Measurements from ENCODE around the gene PTPRA. TPM values are rescaled to one million over a fixed set of nuclear protein-coding genes. Genes with fewer than 3 reads are reported as not detected.

PTPRA gene
- total and polyA plus RNA-seq, 9 of the 15 experiments (the other 6 are each of a cell fraction or from before 2014, with no cell fraction given), result 3.4 to 80.5 (median 28.0) TPM

- TF ChIP-seq ZBTB9 (CRISPR knock-in tag; IDR thresholded peaks at IDR 0.05), result no peak
- no peak for TF ChIP-seq ZNF589 (CRISPR knock-in tag; IDR thresholded peaks at IDR 0.05; ENCODE audit: low read depth)
- no peak for TF ChIP-seq ZNF253 (CRISPR knock-in tag; conservative IDR thresholded peaks at IDR 0.05)
Observed at GRCh38 chr20:2838847-2839671, 34.2 kb upstream of the PTPRA start (continued).

DNA sequence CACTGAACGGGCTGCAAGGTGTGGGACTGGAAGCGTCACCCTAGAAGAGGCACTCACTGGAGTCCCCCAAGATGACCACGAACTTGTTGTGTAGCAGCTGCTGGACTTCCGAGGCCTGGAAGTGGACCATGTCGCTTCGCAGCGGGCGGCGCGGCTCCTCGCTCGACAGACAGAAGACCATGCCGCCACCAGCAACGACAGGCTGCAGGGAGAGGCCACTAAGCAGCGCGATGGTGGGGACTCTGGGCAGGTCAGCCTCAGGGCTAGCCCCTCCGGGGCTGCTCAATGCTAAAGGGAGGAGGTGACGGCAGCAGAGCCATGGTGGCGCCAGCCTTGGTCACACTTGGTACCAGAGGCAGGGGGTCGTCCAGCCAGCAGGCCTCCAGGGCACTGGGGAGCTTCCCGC is 33.5 kb upstream of the PTPRA start:
- DNase-seq (ENCODE audit: extremely low read depth in 1 of 4, low spot score in 3 of 4) (no peak), ATAC-seq (no peak), FAIRE-seq (no peak)
- Histone ChIP-seq H3K36me3 (ENCODE audit: control insufficient read depth, insufficient read depth, low read length) (no peaks in the 10 kb centered on the region), H3K4me2 (ENCODE audit: insufficient read depth, low read length) (peak overlapping the region; percentile 90), H2AFZ (ENCODE audit: low read depth, low read length) (peak overlapping the region; percentile 98; the same call in 1 of the 2 replicates), H3K4me1 (replicated peaks in 1 of 2; ENCODE audit: control insufficient read depth in 2 of 2, insufficient read depth in 2 of 2, low read length in 2 of 2) (peaks cover 9 to 25% of the 10 kb centered on the region in 2 experiments; a peak in 4 of 5 replicates), H3K27me3 (ENCODE audit: control insufficient read depth in 2 of 2, insufficient read depth in 2 of 2, low read length in 2 of 2) (no peaks in the 10 kb centered on the region), H3K9me1 (ENCODE audit: control insufficient read depth, insufficient read depth, low read length) (no peaks in the 10 kb centered on the region), H3K4me3 (peak overlapping the region; percentile 67; the same call in 1 of the 2 replicates), H3K79me2 (ENCODE audit: control insufficient read depth, insufficient read depth, low read length) (peaks cover 3% of the 10 kb centered on the region; the same call in 1 of the 3 replicates), H4K20me1 (replicated peaks; ENCODE audit: control insufficient read depth, insufficient read depth, low read length) (no peaks in the 10 kb centered on the region), H3K9me3 (replicated peaks; ENCODE audit: control insufficient read depth, insufficient read depth, low read depth, low read length) (no peaks in the 10 kb centered on the region), H3K9ac (ENCODE audit: insufficient read depth in 1 of 2, low read depth in 2 of 2, low read length in 2 of 2) (peak overlapping the region; percentile 83 to 93; a peak in 2 of 4 replicates), H3K27ac (ENCODE audit: extremely low read depth, low read depth, low read length) (no peak overlapping the region; the same call in 2 of the 3 replicates)
- in situ Hi-C loops (cut with MboI) (no loop called here), intact Hi-C loops (cut with micrococcal nuclease) (no loop called here)
- TF ChIP-seq RFX5 (IDR thresholded peaks at IDR 0.05; ENCODE audit: low read depth, low read length) (no peak), CBX3 (IDR thresholded peaks at IDR 0.05; ENCODE audit: borderline replicate concordance in 1 of 2, low read length in 2 of 2) (no peak)
- ChIA-PET POLR2A (interaction anchor here (0.9 to 1.1 kb wide), 2 partner anchors 18 to 132 kb away, joined by 3 read pairs; no protein-coding TSS in a partner anchor), CTCF (ENCODE audit: low intra/inter-chr PET ratio) (no interaction called here)
- BruUV-seq (replicated peaks), result no TSS peak
- WGBS (ENCODE audit: insufficient coverage, low coverage, missing lambda C conversion rate), result 87% methylated on average over 4 of the region's 21 CpGs

Data from K562 (cell line).